ENCODE data around the gene VCL.

VCL gene

DNA sequence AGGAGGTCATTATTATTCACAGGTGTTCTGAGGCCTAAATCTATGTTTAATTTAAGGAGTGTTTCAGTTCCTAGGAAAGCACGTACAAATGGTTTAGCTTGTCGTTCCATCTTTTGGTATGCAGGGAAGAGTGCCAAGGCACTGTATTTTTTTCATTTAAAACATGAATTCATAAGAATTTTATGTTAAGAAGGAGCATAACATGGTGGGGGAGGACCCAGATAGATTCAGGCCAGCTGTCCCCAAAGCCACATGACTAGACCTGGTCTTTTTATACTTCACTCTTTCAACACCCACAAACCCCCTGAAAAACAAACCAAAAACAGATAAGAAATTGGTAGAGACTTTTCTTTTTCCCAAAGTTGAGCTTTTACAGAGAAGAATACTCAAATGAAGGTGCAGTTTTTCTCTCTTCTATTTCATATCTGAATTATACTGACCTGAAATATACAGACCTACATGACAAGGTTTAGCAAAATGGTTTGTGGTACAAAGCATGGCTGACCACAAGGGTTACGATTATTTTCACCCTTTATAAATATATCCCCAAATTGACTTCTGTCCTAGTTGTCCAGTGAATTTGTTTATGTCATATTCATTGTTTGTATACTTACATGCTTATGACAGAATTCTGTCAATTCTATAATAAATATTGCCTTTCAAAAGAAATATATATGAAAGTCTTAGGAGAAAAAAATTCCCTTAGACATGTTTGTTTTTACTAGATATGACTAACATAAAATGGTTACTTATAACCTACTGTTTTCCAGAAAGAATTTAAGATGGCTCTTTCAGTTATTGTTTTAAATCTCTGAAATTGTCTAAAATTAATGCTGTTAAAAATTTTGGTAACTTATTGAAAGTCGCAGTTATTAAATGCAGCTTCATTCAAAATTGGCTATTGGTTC lies 81.4 kb downstream of the VCL start:
- DNase-seq: peak; percentile 55

DNA sequence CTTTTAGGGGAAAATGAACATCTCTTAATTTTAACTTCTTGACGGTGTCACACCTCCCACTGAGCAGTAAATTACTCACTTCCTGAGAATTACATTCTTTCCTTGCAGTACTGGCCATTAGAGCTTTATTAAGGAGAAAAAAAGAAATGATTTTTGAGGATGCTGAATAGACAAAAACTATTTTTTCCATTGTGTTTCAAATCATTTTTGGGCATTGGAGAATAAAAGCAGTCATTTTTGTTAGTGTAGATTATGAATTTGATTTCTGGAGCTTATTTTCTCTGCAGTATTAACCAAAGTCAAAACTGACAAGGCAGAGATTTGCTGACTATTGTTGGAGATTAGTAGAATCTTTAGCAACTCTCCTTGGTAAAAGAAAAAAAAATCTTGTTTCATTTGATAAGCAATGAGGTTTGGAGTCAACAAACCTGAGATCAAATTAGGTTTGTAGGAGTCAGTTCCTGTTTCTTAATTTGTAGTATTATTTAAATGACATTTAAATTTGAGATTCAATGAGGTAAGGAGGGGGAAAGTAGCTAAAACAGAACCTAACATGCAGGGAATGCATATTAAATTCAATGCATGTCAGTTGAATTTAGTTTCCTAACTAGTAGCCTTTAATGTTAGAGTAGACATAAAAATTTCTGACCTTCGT lies 82.1 kb downstream of the VCL start:
- peak; percentile 71 for DNase-seq

DNA sequence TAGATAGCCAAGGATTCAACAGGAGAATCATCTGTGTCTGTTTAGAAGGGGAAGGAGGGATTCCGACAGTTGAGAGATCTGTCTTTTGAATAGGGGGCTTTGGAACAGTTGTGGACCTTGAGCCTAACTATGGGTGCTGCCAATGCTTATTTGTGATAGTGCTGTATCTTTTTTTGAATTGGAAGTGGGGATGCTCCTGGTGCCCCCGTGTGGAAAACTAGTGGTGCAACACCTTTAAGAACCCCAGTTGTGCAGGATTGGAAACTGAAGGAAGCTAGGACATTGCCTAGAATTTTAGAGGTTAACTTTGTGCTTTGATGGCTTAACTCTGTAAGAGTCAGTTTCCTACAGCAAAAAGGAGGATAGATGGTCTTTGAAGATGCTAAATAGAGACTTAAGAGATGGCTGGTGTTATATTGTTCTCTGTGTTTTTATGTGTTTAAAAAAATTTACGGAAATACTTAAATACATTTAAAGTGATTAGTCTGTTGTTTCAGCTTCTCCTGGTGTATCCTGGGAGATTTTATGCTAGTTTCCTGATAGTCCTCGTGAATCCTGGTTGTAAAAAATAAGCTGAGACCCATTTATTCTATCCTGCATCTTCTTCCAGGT lies 83.4 kb downstream of the VCL start:
- peak; percentile 58 for DNase-seq

DNA sequence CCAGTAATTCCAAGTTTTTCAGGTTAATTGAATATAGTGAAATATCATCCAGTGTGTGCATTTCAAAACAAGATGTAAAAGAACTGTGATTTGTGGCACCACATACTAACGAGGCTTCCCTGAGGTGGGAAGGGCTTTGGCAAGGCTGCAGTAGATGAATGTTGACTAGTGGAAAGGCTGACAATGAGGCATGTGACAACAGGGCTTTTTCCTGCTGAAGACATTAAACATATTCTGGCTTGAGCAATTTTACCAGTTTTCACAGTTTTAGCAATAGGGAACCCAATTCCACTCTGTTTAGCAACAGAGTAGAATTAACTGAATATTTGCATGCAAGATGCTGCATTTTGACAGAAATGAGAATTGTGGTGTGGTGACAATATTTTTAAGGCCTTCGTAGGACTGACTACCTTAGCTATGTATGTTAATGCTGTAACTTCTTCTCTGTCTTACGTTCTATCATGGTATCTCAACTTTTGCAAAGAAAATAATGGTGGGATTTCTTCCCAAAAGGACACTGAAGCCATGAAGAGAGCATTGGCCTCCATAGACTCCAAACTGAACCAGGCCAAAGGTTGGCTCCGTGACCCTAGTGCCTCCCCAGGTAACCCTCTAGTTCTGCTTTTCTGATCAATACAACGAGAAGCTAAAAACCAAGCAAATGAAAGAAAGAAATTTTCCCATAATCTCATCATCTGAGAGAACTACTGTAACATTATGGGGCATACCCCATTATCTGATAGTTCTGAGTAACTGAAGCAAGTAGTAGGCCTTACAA lies 84.2 kb downstream of the VCL start:
- no peak for DNase-seq

DNA sequence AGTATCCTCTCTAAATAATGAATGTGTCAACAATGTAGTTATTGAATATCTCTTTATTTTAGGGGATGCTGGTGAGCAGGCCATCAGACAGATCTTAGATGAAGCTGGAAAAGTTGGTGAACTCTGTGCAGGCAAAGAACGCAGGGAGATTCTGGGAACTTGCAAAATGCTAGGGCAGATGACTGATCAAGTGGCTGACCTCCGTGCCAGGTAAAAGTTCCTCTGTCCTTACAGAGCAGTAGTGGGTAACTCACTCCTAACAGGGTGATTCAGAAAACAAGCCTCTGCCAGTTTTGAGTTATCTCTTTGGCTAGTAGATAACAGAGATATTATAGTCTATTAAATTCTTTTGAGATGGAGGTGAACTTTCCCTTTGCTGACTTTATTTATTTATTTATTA lies 85.4 kb downstream of the VCL start:
- no peak for DNase-seq

DNA sequence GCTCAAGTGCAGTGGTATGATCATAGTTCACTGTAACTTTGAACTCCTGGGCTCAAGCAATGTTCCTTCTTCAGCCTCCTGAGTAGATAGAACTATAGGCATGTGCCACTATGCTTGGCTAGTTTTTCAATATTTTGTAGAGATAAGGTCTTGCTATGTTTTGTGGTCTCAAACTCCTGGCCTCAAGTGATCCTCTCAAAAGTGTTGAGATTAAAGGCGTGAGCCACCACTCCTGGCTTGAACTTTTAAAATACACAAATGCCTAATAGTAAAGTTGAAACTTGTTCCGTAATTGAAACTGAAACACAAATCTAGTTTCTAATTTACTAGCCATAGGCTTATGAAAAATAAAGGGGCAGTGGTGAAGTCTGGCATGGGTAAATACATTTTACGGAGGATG lies 87.0 kb downstream of the VCL start:
- no peak for DNase-seq

DNA sequence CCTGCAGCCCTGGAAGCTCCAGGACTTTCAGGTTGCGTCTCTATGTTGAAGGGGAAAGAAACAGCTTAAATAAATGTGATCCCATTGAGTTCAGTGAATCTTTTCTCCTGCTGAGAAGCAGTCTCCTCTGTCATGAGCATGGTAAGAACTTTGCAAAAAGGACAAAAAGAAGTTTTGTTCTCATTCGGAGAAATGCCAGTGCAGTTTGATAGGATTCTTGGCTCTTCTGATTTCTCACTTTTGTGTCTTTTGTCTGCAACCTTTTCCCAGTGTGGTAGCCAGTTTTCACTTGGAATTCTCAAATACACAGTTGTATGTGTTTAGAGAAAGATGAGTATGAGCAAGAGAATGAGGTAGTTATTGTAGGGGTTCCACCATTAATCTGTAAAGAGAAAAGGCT lies 88.4 kb downstream of the VCL start:
- no peak for DNase-seq

DNA sequence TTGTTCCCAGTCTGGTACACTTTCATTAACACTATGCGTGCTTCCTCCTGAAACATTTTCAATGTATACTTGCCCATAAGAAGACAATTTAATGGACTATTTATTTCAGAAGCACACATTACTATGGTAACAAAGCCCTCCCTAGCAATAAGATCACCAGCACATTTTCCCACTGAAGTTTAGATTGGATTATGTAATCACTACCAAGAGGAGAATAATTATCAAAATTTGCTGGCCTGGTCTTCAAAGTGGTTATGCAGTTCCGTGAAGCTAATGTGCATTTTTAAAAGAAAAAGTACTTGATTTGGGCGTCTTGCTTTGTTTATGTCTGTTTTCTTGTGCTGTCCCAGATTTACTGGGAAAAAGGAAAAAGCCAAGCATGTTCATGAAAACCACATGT lies 90.8 kb downstream of the VCL start:
- DNase-seq: no peak

DNA sequence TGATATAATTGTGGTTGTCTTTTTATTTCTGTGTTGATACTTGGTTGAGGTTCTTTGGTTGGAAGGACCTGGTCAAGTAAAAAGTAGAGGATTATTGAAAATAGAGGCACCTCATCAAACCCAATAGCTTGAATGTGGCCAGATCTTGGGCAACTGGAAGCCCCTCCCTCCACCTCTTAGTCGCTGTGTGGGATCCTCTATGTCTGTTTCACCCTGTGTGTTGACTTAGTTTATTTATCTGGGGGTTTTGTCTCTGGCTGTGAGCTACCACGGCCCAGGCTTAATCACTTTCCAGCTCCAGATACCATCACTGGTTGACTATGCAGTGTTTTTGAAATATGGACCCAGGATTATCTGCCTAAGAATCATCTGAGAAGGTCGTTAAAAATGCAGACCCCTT lies 94.5 kb downstream of the VCL start:
- DNase-seq: no peak

DNA sequence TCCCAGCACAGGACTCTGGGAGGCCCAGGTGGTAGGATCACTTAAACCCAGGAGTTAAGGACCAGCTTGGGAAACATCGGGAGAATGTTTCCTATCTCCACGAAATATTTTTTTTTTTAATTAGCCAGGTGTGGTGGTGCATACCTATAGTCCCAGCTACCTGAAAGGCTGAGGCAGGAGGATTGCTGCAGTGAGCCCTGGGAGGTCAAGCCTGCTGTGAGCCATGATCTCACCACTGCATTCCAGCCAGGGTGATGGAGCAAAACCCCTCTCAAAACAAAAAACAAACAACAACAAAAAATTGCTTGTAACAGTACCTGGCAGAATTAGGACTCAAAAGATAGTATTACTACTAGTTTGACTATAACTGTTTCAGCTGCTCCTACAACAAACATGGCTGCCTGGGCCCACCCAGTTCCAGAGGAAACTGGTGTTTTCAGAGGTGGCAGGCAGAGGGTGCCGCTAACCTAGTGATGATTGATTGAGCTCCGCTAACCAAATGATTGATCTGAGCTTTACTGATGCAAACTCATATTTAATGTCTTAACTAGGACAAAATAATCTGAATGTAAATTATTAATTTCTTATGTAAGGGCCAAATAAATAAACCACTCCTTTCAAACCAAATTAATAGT lies 95.7 kb downstream of the VCL start:
- no peak for DNase-seq

DNA sequence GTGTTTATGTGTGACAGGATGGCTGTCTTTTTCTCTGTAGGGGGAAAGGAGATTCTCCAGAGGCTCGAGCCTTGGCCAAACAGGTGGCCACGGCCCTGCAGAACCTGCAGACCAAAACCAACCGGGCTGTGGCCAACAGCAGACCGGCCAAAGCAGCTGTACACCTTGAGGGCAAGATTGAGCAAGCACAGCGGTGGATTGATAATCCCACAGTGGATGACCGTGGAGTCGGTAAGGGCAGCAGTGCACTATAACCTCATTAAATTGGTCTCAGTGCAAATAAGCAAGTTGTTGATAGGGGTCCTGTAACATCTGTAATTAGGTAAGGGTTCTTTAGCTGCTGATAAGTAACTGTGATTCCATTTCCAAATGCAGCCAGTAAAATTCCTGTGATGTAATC lies 96.3 kb downstream of the VCL start:
- no peak for DNase-seq

DNA sequence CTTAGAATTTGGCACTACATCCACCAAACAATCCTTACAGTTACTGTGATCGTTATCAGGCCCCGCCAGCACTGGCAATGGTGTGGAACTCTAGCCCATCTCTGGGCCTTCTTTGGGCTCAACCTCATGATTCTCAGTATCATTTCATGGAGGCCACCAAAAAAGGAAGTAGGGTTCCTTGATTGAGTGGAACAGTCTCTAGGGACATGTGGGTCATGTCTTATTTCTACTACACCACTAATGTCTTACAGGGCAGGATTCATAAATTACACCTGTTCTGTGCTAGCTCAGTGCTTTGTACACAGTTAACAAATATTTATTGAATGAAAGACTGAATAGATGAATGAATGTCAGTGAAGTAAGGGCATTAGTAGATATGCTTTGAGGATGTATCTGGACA lies 98.9 kb downstream of the VCL start:
- DNase-seq: no peak

DNA sequence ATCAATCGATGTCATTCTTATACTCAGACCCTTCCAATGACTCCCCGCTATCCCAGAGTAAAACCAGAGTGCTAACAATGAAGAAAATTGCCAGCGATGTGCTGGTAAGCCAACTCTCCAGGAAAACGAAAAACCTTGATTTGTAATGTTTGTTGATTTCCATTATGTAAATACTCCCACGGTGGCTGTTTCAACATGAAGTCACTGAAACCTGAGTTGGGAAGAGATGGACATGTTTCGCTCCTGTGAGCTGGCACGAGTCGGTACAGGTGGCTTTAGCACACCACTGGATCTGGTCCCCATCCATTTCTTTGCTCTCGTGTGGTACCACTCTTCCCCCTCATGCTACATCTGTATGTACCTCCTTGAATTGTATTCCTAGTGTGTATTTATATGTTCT lies 99.9 kb downstream of the VCL start:
- no peak for DNase-seq

DNA sequence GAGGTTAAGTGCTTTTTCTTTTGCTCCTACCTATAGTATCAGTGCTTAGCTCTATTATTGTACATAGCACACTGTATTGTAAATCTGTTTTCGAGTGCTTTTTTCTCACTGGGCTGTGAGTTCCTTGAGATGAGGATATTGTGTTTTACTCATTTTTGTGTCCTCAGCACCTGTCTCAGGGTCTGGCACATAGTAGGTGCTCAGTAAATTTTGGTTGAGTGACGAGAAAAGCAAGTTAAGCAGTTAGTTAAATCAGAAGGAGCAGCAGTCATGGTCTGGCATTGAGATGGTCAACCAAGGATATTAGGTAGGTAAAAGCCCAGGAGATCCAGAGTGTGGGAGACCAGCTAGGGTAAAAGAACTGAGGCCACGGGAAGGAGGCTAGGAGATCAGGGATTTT lies 101.5 kb downstream of the VCL start:
- DNase-seq: no peak

DNA sequence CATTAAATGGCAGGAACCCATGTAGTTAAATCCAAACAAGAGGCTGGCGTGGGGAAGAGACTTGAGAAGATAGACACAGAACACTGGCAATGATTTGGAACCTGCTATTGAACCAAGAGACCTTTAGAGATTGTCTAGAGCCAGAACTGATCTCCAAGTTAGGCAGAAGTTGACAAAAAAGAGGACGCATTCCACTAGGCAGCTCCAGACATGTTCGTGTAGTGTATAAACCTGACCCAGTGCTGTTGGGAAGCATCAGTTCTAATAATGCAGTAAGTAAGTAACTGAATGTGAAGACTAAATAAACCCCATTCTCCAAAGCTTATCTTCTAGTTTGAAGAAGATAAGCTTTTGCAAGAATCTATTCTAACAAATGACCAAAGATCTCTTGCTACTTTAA lies 101.9 kb downstream of the VCL start:
- DNase-seq: no peak

DNA sequence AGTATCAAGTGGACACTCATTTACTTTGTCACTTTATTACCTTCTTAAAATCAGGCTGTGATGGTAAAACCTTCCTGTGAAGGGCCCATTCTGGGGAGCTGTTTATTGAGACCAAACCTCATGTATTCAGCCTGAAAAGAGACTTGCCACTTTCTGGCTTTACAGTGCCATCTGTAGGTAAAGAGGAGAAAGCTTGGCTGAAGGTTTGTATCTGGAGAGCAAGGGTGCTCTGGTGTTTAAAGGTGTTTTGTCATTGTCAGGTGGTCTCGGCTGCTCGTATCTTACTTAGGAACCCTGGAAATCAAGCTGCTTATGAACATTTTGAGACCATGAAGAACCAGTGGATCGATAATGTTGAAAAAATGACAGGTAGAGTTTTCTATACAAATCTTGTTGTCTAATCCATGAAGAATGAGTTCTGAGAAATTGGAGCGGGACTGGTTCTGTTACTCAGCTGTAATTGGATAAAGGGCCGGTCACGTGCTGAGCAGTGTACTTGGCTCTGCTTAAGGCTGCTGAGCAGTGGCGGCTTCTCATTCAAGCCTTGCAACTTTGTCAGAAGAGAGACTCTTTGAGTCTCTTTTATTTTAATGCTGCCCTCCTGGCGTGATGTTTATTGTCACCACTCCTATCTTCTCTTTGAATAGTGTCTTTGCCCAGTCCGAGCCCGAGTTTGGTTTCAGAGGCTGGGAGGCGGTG lies 105.8 kb downstream of the VCL start:
- no peak for DNase-seq

DNA sequence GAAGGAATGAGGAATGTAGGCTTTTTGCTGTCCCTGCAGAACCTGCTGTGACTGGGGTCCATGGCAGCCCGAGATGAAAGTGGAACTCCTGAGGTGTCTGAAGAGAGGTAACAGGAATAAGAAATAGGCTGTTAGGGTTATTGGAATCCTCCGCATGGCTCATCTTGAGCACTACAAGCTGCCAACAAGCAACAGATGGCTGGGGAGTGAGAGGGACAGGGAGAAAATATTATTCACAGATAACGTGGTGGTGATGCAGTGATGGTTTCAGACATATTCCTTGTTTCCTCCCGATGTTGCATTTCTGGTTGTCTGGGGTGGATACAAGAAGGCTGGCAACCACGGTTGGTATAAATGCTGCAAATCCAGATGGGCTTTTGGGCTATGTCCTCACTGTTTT lies 106.6 kb downstream of the VCL start:
- no peak for DNase-seq

DNA sequence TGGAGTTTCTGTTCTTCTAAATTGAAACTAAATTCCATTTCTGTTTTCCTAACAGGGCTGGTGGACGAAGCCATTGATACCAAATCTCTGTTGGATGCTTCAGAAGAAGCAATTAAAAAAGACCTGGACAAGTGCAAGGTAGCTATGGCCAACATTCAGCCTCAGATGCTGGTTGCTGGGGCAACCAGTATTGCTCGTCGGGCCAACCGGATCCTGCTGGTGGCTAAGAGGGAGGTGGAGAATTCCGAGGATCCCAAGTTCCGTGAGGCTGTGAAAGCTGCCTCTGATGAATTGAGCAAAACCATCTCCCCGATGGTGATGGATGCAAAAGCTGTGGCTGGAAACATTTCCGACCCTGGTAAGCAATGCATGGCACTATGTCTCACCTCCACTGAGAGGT lies 107.1 kb downstream of the VCL start:
- DNase-seq: no peak

DNA sequence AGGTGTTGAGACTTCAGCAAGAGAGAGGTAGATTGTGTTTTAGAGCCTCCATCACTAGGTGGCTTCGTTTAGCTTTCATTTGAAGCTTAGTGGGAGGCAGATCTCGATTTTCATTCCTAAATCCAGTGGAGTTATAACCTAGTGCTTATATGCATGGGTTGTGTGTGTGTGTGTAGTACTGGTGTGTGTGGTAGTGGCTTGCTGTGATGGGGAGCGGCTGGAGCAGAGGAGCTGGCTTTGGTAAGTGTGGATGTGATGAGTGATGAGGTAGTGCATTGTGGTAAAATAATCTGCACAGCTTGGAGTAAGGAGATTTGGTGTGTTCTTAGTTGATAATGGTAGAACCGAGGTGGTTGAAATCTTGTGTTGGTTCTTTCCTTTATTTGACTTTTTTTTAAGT lies 109.5 kb downstream of the VCL start:
- no peak for DNase-seq

DNA sequence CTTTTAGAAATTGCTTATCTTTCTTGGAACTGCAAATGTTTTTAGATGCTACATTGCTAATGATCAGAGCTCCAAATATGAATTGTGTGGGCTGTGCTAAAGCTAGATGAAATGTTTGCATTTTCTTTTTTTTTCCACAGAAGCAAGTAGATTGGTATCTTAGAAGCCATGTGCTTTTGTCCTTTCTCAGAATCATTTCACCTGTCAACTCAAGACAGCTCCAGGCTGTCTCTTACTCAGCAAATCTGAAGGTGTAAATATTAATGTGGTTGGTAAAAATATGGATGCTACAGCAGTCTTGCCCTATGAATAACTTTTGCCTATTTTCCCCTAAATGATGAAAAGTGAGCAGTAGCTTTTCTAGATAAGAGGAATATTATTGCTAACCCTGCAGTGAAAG lies 111.5 kb downstream of the VCL start:
- no peak for DNase-seq

DNA sequence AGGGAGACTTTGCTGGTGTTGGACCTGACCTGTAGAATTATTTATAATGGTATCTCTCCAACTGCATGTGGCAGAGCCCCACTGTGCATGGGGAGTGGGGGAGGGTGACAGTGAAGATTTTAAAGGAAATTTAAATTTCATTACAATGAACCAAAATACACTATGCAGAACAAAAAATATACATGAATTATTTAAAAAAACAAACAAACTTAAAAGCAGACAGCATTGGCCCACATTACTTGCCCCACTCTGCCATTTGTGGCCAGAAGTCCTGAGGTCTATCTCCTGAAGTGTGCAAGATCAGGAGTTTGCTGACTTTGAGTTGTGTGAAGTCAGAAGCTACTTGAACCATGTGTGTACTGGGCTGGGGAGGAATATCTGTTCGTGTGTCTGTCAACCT lies 112.2 kb downstream of the VCL start:
- DNase-seq: no peak

DNA sequence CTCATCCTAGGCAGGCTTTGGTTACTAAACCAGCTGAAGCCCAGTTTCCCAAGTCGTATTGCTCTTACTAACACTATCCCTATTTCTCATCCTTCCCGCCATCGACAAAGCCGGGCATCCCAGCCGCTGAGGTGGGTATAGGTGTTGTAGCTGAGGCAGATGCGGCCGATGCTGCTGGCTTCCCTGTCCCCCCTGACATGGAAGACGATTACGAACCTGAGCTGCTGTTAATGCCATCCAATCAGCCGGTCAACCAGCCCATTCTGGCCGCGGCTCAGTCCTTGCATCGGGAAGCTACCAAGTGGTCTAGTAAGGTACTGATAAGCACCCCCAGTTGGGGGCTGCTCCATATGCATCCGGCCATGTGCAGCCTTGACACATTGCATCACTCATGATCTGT lies 113.9 kb downstream of the VCL start:
- no peak for DNase-seq

All from fibroblast of skin of back (primary cell).